HepG2 (cell line): ENCODE data around the gene GDI1. TPM values are rescaled to one million over a fixed set of nuclear protein-coding genes. Genes with fewer than 3 reads are reported as not detected.
A peak's percentile ranks its signal among the peaks of the same experiment; 100 is the strongest.

Experiments used
- BATF2 ChIP-seq: sonication (generic); formaldehyde crosslinking; IDR thresholded peaks from 2 replicates; pipeline ENCODE4 v1.8.0; 2022; ENCODE audit warnings: mild to moderate bottlenecking, missing genetic modification reagents, moderate library complexity
- BHLHE40 ChIP-seq: IDR thresholded peaks from 2 replicates; pipeline ENCODE4 v1.6.1; 2011; ENCODE audit warnings: low read length, improper control_type of control experiment
- EHMT2 ChIP-seq: fragments of 200-600 bp; sonication (generic); IDR thresholded peaks from 2 replicates; pipeline ENCODE4 v1.7.0; 2017; ENCODE audit warnings: antibody characterized with exemption, low read depth, low read length, borderline replicate concordance
- HOXA3 ChIP-seq: sonication (generic); formaldehyde crosslinking; IDR thresholded peaks from 2 replicates; pipeline ENCODE4 v1.5.0; 2020; ENCODE audit warnings: missing genetic modification reagents
- HOXA9 ChIP-seq: sonication (generic); formaldehyde crosslinking; IDR thresholded peaks from 2 replicates; pipeline ENCODE4 v1.8.1; 2022; ENCODE audit warnings: missing genetic modification reagents, mild to moderate bottlenecking, moderate library complexity, borderline replicate concordance
- RFX1 ChIP-seq: fragments of 450-650 bp; IDR thresholded peaks from 2 replicates; pipeline ENCODE4 v1.6.1; 2017
- TCF12 ChIP-seq, 2 experiments: fragments of 450-650 bp in 1 of 2; sonication (generic) in 1 of 2; formaldehyde crosslinking in 1 of 2; IDR thresholded peaks; 2 replicates each; pipeline versions ENCODE4 v1.6.1 to v1.8.0; 2017 to 2022; ENCODE audit warnings: antibody characterized with exemption in 1 of 2, mild to moderate bottlenecking in 1 of 2, missing genetic modification reagents in 1 of 2, moderate library complexity in 1 of 2
- ZBTB44 ChIP-seq: sonication (generic); formaldehyde crosslinking; IDR thresholded peaks from 2 replicates; pipeline ENCODE4 v1.4.0; 2020; ENCODE audit warnings: missing genetic modification reagents
- ZC3H4 ChIP-seq: sonication (generic); formaldehyde crosslinking; IDR thresholded peaks from 2 replicates; pipeline ENCODE4 v1.4.0; 2020; ENCODE audit warnings: missing genetic modification reagents, borderline replicate concordance
- ZFP37 ChIP-seq: sonication (generic); formaldehyde crosslinking; IDR thresholded peaks from 2 replicates; pipeline ENCODE4 v1.4.0; 2020; ENCODE audit warnings: missing genetic modification reagents, borderline replicate concordance
- ZMAT3 ChIP-seq: sonication (generic); formaldehyde crosslinking; conservative IDR thresholded peaks from 2 replicates; pipeline ENCODE4 v1.7.0; 2021; ENCODE audit warnings: missing genetic modification reagents
- ZMYM2 ChIP-seq: sonication (generic); formaldehyde crosslinking; IDR thresholded peaks from 2 replicates; pipeline ENCODE4 v1.8.0; 2022; ENCODE audit warnings: mild to moderate bottlenecking, missing genetic modification reagents
- ZNF292 ChIP-seq: sonication (generic); formaldehyde crosslinking; IDR thresholded peaks from 2 replicates; pipeline ENCODE4 v1.8.1; 2022; ENCODE audit warnings: mild to moderate bottlenecking, low read depth, missing genetic modification reagents, borderline replicate concordance
- ZNF572 ChIP-seq: sonication (generic); formaldehyde crosslinking; IDR thresholded peaks from 2 replicates; pipeline ENCODE4 v1.5.1; 2020; ENCODE audit warnings: mild to moderate bottlenecking, missing genetic modification reagents
- polyA plus RNA-seq, 8 experiments: library from polyadenylated mRNA; depleted of rRNA in 3 of 8; stranded (reverse) in 7 of 8; unstranded in 1 of 8; fragments of >200 nt; fragmentation: Illumina TruSeq in 4 of 8; extraction: Trizol in 4 of 8; gene quantifications; 2 replicates each; pipeline versions ENCODE4 v1.2.1 to v1.2.3, GENCODE V29; 2011 to 2016; ENCODE audit warnings: low read depth in 4 of 8, missing spikeins in 1 of 8, mixed read lengths in 1 of 8; ENCODE audit not compliant: insufficient read depth in 1 of 8
- total RNA-seq, 5 experiments: library from RNA; depleted of rRNA; stranded (reverse); fragments of >200 nt; fragmentation: Illumina TruSeq; extraction: Trizol; gene quantifications; 2 replicates each; pipeline ENCODE4 v1.2.3, GENCODE V29; 2016; ENCODE audit warnings: low read depth in 1 of 5
- TF ChIP-seq, protein P1 (sequence below): IDR thresholded peaks from 2 replicates; pipeline ENCODE4 v1.6.1; 2018; ENCODE audit warnings: missing genetic modification reagents, mild to moderate bottlenecking, missing compliant biosample characterization
- TF ChIP-seq, protein P2 (sequence below), 2 experiments: sonication (generic) in 1 of 2; formaldehyde crosslinking in 1 of 2; IDR thresholded peaks; 2 replicates each; pipeline versions ENCODE4 v1.6.1 to v1.9.0; 2014 to 2022; ENCODE audit warnings: antibody characterized with exemption in 1 of 2, borderline replicate concordance in 1 of 2, inconsistent platforms in 1 of 2, low read depth in 1 of 2, missing genetic modification reagents in 1 of 2
- TF ChIP-seq, protein P3 (sequence below): sonication (generic); formaldehyde crosslinking; IDR thresholded peaks from 2 replicates; pipeline ENCODE4 v1.5.0; 2020; ENCODE audit warnings: missing genetic modification reagents, mild to moderate bottlenecking, borderline replicate concordance

The GDI1 gene
- total and polyA plus RNA-seq, 2 of the 13 experiments (the other 11 are each of a cell fraction or from before 2014, with no cell fraction given): 17.4 to 105 TPM

DNA sequence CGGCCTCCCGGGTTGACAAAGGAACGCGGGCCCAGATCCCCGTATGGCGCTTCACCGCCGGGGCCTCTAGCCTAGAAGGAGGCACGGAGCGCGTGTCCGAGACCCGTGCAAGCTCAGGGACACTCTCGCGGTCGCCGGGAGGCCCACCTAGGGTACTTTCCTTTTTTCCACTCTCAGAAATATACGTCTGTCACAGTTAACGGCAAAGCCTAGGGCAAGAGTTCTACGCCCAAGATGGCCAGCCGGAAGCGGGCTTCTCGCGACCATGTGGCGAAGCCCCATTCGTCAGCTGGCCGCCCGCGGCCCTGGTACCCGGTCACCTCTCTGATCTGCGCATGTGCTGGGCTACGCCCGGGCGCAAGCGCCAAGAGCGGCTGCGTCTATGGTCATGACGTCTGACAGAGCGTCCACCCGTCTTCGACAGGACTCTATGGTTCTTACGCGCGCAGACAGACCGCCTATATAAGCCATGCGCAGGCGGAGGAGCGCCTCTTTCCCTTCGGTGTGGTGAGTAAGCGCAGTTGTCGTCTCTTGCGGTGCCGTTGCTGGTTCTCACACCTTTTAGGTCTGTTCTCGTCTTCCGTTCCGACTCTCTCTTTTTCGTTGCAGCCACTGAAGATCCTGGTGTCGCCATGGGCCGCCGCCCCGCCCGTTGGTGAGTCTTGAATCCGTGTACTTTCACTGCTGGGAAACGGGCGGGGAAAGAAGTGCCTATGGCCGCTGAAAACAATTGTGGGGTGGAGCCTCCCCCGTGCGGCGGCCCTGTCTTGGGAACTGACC is 38.9 kb upstream of the GDI1 start, which contains the start of gene RPL10 (continued):
- TF ChIP-seq HOXA9 (CRISPR knock-in tag): 0 out of 2 replicates have a peak, but pooled peaks have one; percentile 46
- 0 out of 2 replicates have a peak, but pooled peaks have one; percentile 56 for TF ChIP-seq ZNF572 (CRISPR knock-in tag)
- TF ChIP-seq, protein P1, sequence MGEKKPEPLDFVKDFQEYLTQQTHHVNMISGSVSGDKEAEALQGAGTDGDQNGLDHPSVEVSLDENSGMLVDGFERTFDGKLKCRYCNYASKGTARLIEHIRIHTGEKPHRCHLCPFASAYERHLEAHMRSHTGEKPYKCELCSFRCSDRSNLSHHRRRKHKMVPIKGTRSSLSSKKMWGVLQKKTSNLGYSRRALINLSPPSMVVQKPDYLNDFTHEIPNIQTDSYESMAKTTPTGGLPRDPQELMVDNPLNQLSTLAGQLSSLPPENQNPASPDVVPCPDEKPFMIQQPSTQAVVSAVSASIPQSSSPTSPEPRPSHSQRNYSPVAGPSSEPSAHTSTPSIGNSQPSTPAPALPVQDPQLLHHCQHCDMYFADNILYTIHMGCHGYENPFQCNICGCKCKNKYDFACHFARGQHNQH (CRISPR knock-in tag): peak; percentile 43; the same call in 1 of the 2 replicates
- TF ChIP-seq, protein P2, sequence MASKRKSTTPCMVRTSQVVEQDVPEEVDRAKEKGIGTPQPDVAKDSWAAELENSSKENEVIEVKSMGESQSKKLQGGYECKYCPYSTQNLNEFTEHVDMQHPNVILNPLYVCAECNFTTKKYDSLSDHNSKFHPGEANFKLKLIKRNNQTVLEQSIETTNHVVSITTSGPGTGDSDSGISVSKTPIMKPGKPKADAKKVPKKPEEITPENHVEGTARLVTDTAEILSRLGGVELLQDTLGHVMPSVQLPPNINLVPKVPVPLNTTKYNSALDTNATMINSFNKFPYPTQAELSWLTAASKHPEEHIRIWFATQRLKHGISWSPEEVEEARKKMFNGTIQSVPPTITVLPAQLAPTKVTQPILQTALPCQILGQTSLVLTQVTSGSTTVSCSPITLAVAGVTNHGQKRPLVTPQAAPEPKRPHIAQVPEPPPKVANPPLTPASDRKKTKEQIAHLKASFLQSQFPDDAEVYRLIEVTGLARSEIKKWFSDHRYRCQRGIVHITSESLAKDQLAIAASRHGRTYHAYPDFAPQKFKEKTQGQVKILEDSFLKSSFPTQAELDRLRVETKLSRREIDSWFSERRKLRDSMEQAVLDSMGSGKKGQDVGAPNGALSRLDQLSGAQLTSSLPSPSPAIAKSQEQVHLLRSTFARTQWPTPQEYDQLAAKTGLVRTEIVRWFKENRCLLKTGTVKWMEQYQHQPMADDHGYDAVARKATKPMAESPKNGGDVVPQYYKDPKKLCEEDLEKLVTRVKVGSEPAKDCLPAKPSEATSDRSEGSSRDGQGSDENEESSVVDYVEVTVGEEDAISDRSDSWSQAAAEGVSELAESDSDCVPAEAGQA (IDR thresholded peaks at IDR 0.05; ENCODE audit: low read depth): peak; percentile 79
- TF ChIP-seq, protein P2 (CRISPR knock-in tag; IDR thresholded peaks at IDR 0.05; ENCODE audit: borderline replicate concordance): no peak
- peak; percentile 85 for TF ChIP-seq HOXA3
- TF ChIP-seq ZMYM2 (CRISPR knock-in tag): no peak
- no peak for TF ChIP-seq RFX1
- TF ChIP-seq, protein P3, sequence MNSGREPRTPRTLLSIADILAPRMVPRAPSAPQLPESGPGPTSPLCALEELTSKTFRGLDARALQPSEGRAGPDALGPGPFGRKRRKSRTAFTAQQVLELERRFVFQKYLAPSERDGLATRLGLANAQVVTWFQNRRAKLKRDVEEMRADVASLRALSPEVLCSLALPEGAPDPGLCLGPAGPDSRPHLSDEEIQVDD: 0 out of 2 replicates have a peak, but pooled peaks have one; percentile 13
- peak; percentile 69; the same call in 1 of the 2 replicates for TF ChIP-seq ZFP37 (CRISPR knock-in tag)
- TF ChIP-seq TCF12 (IDR thresholded peaks at IDR 0.05): no peak
- TF ChIP-seq TCF12 (CRISPR knock-in tag; IDR thresholded peaks at IDR 0.05): 0 out of 2 replicates have a peak, but pooled peaks have one; percentile 42
- no peak for TF ChIP-seq ZNF292 (CRISPR knock-in tag)
- peak; percentile 57; the same call in 1 of the 2 replicates for TF ChIP-seq ZC3H4 (CRISPR knock-in tag)
- TF ChIP-seq EHMT2: no peak
- TF ChIP-seq BATF2 (CRISPR knock-in tag): peak; percentile 61; the same call in 1 of the 2 replicates
- TF ChIP-seq BHLHE40: 0 out of 2 replicates have a peak, but pooled peaks have one; percentile 19
- TF ChIP-seq ZMAT3: 0 out of 2 replicates have a peak, but pooled peaks have one; percentile 66
- TF ChIP-seq ZBTB44 (CRISPR knock-in tag): peak; percentile 32; the same call in 1 of the 2 replicates
